Astrocyte (in vitro differentiated cells and primary cell): Measurements from ENCODE around the gene HSD17B14. TPM values are rescaled to one million over a fixed set of nuclear protein-coding genes. Genes with fewer than 3 reads are reported as not detected.
"Not testable (repeated sequence)": the region's sequence is repeated elsewhere in the genome, so short reads cannot be mapped to it uniquely, and the experiment has no call there.

Source experiments
- DNase-seq: peaks from one replicate; pipeline ENCODE4 v3.0.0-alpha.2; 2010; ENCODE audit warnings: low read depth
- FAIRE-seq: peaks from 2 replicates; lab custom pipeline; 2011; peaks lifted over from hg19 to GRCh38; lab: Jason Lieb, UNC
- H2AFZ ChIP-seq: 2 replicates; pipeline ENCODE4 v1.6.0; 2012; ENCODE audit warnings: low read depth, low read length, inconsistent platforms
- H3K27ac ChIP-seq: 2 replicates; pipeline ENCODE4 v1.5.1; 2011; ENCODE audit warnings: low read depth, low read length, inconsistent platforms
- H3K27me3 ChIP-seq: 2 replicates; pipeline ENCODE4 v1.6.0; 2011; ENCODE audit warnings: low read length, inconsistent platforms; ENCODE audit not compliant: insufficient read depth
- H3K36me3 ChIP-seq: 2 replicates; pipeline ENCODE4 v1.5.1; 2011; ENCODE audit warnings: low read length, inconsistent platforms; ENCODE audit not compliant: insufficient read depth
- H3K4me1 ChIP-seq: 2 replicates; pipeline ENCODE4 v1.5.1; 2011; ENCODE audit warnings: low read length, inconsistent platforms; ENCODE audit not compliant: insufficient read depth
- H3K4me2 ChIP-seq: 2 replicates; pipeline ENCODE4 v1.6.0; 2012; ENCODE audit warnings: low read length, inconsistent platforms
- H3K4me3 ChIP-seq: 2 replicates; pipeline ENCODE4 v1.5.1; 2011; ENCODE audit warnings: low read depth, mild to moderate bottlenecking, low read length, inconsistent platforms; ENCODE audit not compliant: insufficient read depth
- H3K79me2 ChIP-seq: 2 replicates; pipeline ENCODE4 v1.6.0; 2012; ENCODE audit warnings: mild to moderate bottlenecking, low read length, inconsistent platforms; ENCODE audit not compliant: insufficient read depth
- H3K9ac ChIP-seq: 2 replicates; pipeline ENCODE4 v1.6.0; 2012; ENCODE audit warnings: mild to moderate bottlenecking, low read length, inconsistent platforms
- H3K9me3 ChIP-seq: 2 replicates; pipeline ENCODE4 v1.5.1; 2012; ENCODE audit warnings: low read depth, mild to moderate bottlenecking, low read length, inconsistent platforms; ENCODE audit not compliant: insufficient read depth
- H4K20me1 ChIP-seq: 2 replicates; pipeline ENCODE4 v1.6.0; 2012; ENCODE audit warnings: low read length, inconsistent platforms; ENCODE audit not compliant: insufficient read depth
- H3K27ac Mint-ChIP-seq: one replicate; pipeline ENCODE4 v1.8.0; 2021; ENCODE audit warnings: mild to moderate bottlenecking, mixed read lengths; ENCODE audit not compliant: unreplicated experiment
- H3K27me3 Mint-ChIP-seq: one replicate; pipeline ENCODE4 v1.8.0; 2021; ENCODE audit warnings: low read depth, mixed read lengths; ENCODE audit not compliant: unreplicated experiment
- H3K36me3 Mint-ChIP-seq: one replicate; pipeline ENCODE4 v1.8.0; 2021; ENCODE audit warnings: low read depth, mixed read lengths; ENCODE audit not compliant: unreplicated experiment
- H3K4me1 Mint-ChIP-seq: one replicate; pipeline ENCODE4 v1.8.0; 2021; ENCODE audit warnings: low read depth, mixed read lengths; ENCODE audit not compliant: unreplicated experiment
- H3K4me3 Mint-ChIP-seq: one replicate; pipeline ENCODE4 v1.8.0; 2021; ENCODE audit warnings: mild to moderate bottlenecking, moderate library complexity, mixed read lengths; ENCODE audit not compliant: unreplicated experiment
- H3K9me3 Mint-ChIP-seq: one replicate; pipeline ENCODE4 v1.8.0; 2021; ENCODE audit warnings: mild to moderate bottlenecking, mixed read lengths; ENCODE audit not compliant: unreplicated experiment
- CTCF ChIP-seq: IDR thresholded peaks from 2 replicates; pipeline ENCODE4 v1.5.1; 2011; ENCODE audit warnings: low read depth, mild to moderate bottlenecking, inconsistent platforms, low read length, moderate library complexity; ENCODE audit not compliant: insufficient read depth
- EZH2 ChIP-seq: IDR thresholded peaks from 2 replicates; pipeline ENCODE4 v1.6.1; 2012; ENCODE audit warnings: mild to moderate bottlenecking, low read length, inconsistent platforms; ENCODE audit not compliant: insufficient read depth
- total RNA-seq: library from RNA; stranded (reverse); gene quantifications from 2 replicates; pipeline ENCODE4 v1.2.1, GENCODE V29; 2021

HSD17B14 gene
- total RNA-seq, 1 donor from 2014 or later = 9.7 TPM

- Histone ChIP-seq H3K27me3 (no peaks in the 10 kb centered on the region), H3K36me3 (no peaks in the 10 kb centered on the region), H3K9me3 (no peaks in the 10 kb centered on the region), H3K4me2 (no peak overlapping the region), H3K4me1 (no peaks in the 10 kb centered on the region), H3K27ac (no peak overlapping the region), H2AFZ (no peak overlapping the region), H3K9ac (no peak overlapping the region), H4K20me1 (no peaks in the 10 kb centered on the region), H3K4me3 (no peak overlapping the region), H3K79me2 (no peaks in the 10 kb centered on the region)
- H3K27ac Mint-ChIP-seq = no peak overlapping the region
- DNase-seq (no peak), FAIRE-seq (no peak)
- no peaks in the 10 kb centered on the region for H3K9me3 Mint-ChIP-seq
- no peak overlapping the region for H3K4me3 Mint-ChIP-seq
- peaks cover 3% of the 10 kb centered on the region for H3K4me1 Mint-ChIP-seq
- H3K36me3 Mint-ChIP-seq = peaks cover 10% of the 10 kb centered on the region
- H3K27me3 Mint-ChIP-seq = no peaks in the 10 kb centered on the region
- TF ChIP-seq EZH2 = no peak
- no peak for TF ChIP-seq CTCF
Observed at GRCh38 chr19:48852292-48852691, 16.0 kb upstream of the HSD17B14 start.

- H3K4me3 ChIP-seq, FAIRE-seq, H3K27ac ChIP-seq, H3K79me2 ChIP-seq, H3K27ac Mint-ChIP-seq, H3K27me3 ChIP-seq, DNase-seq, H3K9ac ChIP-seq, H3K4me3 Mint-ChIP-seq, H2AFZ ChIP-seq, H3K4me1 ChIP-seq, H3K9me3 ChIP-seq, H3K27me3 Mint-ChIP-seq, H3K4me1 Mint-ChIP-seq, H3K36me3 ChIP-seq, H4K20me1 ChIP-seq, H3K9me3 Mint-ChIP-seq, H3K4me2 ChIP-seq: not testable (repeated sequence)
- peaks cover 12% of the 10 kb centered on the region for H3K36me3 Mint-ChIP-seq
Observed at GRCh38 chr19:48846659-48847058, 10.4 kb upstream of the HSD17B14 start.

GRCh38 chr19:48845384-48845783 is 9.1 kb upstream of the HSD17B14 start:
- no peak overlapping the region for H3K9ac ChIP-seq
- no peaks in the 10 kb centered on the region for H3K9me3 ChIP-seq
- Mint-ChIP-seq H3K9me3 (no peaks in the 10 kb centered on the region), H3K27ac (no peak overlapping the region), H3K36me3 (peaks cover 12% of the 10 kb centered on the region), H3K4me3 (no peak overlapping the region), H3K27me3 (no peaks in the 10 kb centered on the region), H3K4me1 (no peaks in the 10 kb centered on the region)
- H3K27me3 ChIP-seq = no peaks in the 10 kb centered on the region
- no peak overlapping the region for H2AFZ ChIP-seq
- no peak overlapping the region for H3K4me2 ChIP-seq
- H4K20me1 ChIP-seq = no peaks in the 10 kb centered on the region
- H3K4me3 ChIP-seq = no peak overlapping the region
- no peak overlapping the region for H3K27ac ChIP-seq
- no peaks in the 10 kb centered on the region for H3K4me1 ChIP-seq
- H3K79me2 ChIP-seq = no peaks in the 10 kb centered on the region
- peaks cover 4% of the 10 kb centered on the region for H3K36me3 ChIP-seq
- no peak for FAIRE-seq
- TF ChIP-seq CTCF (no peak), EZH2 (no peak)
- DNase-seq = no peak
